ENCODE data around the gene PDGFA. TPM values are rescaled to one million over a fixed set of nuclear protein-coding genes. Genes with fewer than 3 reads are reported as not detected.
A peak's percentile ranks its signal among the peaks of the same experiment; 100 is the strongest.

Gene PDGFA
- total RNA-seq (2.9 TPM), polyA plus RNA-seq (not detected)

GRCh38 chr7:519484-520390, at the start of gene PDGFA:
Gene PDGFA (minus strand): TSS chr7:519846. CDS start chr7:519001, 845 bp downstream.
- Mint-ChIP-seq H3K36me3 (no peaks in the 10 kb centered on the region), H3K4me1 (peaks cover 0 to 22% (median 0%) of the 10 kb centered on the region in 4 donors), H3K27ac (no peak within 1 kb of the TSS), H3K27me3 (peaks cover 31% of the 10 kb centered on the region), H3K9me3 (no peaks in the 10 kb centered on the region), H3K4me3 (peak within 1 kb of the TSS; percentile 44 to 77 (median 76))
- H3K4me3 ChIP-seq (ENCODE audit: low read depth, low read length): no peak within 1 kb of the TSS
- peaks cover 55% of the 10 kb centered on the region for H3K4me1 ChIP-seq (ENCODE audit: control insufficient read depth, insufficient read depth, low read length, poor library complexity, severe bottlenecking)
- H3K9me3 ChIP-seq (ENCODE audit: control insufficient read depth in 2 of 2, low read length in 2 of 2): no peaks in the 10 kb centered on the region
- peak in 1 of 3 donors; percentile 31 for DNase-seq
- ATAC-seq (ENCODE audit: low read depth in 2 of 2): no peak
- no peak within 1 kb of the TSS for H3K27ac ChIP-seq (ENCODE audit: insufficient read depth, low read length, poor library complexity, severe bottlenecking)
- no peaks in the 10 kb centered on the region for H3K36me3 ChIP-seq (ENCODE audit: control insufficient read depth, insufficient read depth, low read length)
- H3K27me3 ChIP-seq (ENCODE audit: control insufficient read depth, insufficient read depth, low read length): no peaks in the 10 kb centered on the region

- ATAC-seq (ENCODE audit: low read depth in 2 of 2) (no peak), DNase-seq (no peak)
- H3K9me3 ChIP-seq (ENCODE audit: control insufficient read depth in 2 of 2, low read length in 2 of 2): no peaks in the 10 kb centered on the region
- H3K4me3 ChIP-seq (ENCODE audit: low read depth, low read length): no peak overlapping the region
- H3K36me3 ChIP-seq (ENCODE audit: control insufficient read depth, insufficient read depth, low read length): no peaks in the 10 kb centered on the region
- H3K36me3 Mint-ChIP-seq: no peaks in the 10 kb centered on the region
- no peaks in the 10 kb centered on the region for H3K4me1 Mint-ChIP-seq
- H3K9me3 Mint-ChIP-seq: no peaks in the 10 kb centered on the region
- H3K4me3 Mint-ChIP-seq: no peak overlapping the region
- no peaks in the 10 kb centered on the region for H3K4me1 ChIP-seq (ENCODE audit: control insufficient read depth, insufficient read depth, low read length, poor library complexity, severe bottlenecking)
- no peaks in the 10 kb centered on the region for H3K27me3 Mint-ChIP-seq
- H3K27ac Mint-ChIP-seq: no peak overlapping the region
- H3K27me3 ChIP-seq (ENCODE audit: control insufficient read depth, insufficient read depth, low read length): no peaks in the 10 kb centered on the region
- H3K27ac ChIP-seq (ENCODE audit: insufficient read depth, low read length, poor library complexity, severe bottlenecking): no peak overlapping the region
Measured at GRCh38 chr7:568031-568951, 48.6 kb upstream of the PDGFA start.

GRCh38 chr7:567305-567883, 47.7 kb upstream of the PDGFA start:
- no peak overlapping the region for H3K4me3 ChIP-seq (ENCODE audit: low read depth, low read length)
- H3K36me3 ChIP-seq (ENCODE audit: control insufficient read depth, insufficient read depth, low read length): no peaks in the 10 kb centered on the region
- Mint-ChIP-seq H3K9me3 (no peaks in the 10 kb centered on the region), H3K4me3 (no peak overlapping the region), H3K27ac (no peak overlapping the region), H3K27me3 (no peaks in the 10 kb centered on the region), H3K4me1 (peaks cover 0 to 2% (median 0%) of the 10 kb centered on the region in 4 donors), H3K36me3 (no peaks in the 10 kb centered on the region)
- no peaks in the 10 kb centered on the region for H3K4me1 ChIP-seq (ENCODE audit: control insufficient read depth, insufficient read depth, low read length, poor library complexity, severe bottlenecking)
- ATAC-seq (ENCODE audit: low read depth in 2 of 2): no peak
- no peak for DNase-seq
- H3K27ac ChIP-seq (ENCODE audit: insufficient read depth, low read length, poor library complexity, severe bottlenecking): no peak overlapping the region
- no peaks in the 10 kb centered on the region for H3K9me3 ChIP-seq (ENCODE audit: control insufficient read depth in 2 of 2, low read length in 2 of 2)
- H3K27me3 ChIP-seq (ENCODE audit: control insufficient read depth, insufficient read depth, low read length): no peaks in the 10 kb centered on the region

GRCh38 chr7:566100-566499, 46.5 kb upstream of the PDGFA start:
- Mint-ChIP-seq H3K4me1 (peaks cover 0 to 2% (median 0%) of the 10 kb centered on the region in 4 donors), H3K27ac (no peak overlapping the region), H3K36me3 (no peaks in the 10 kb centered on the region), H3K4me3 (no peak overlapping the region), H3K9me3 (peaks cover 0 to under 1% (median 0%) of the 10 kb centered on the region in 7 donors), H3K27me3 (no peaks in the 10 kb centered on the region)
- ATAC-seq (ENCODE audit: low read depth in 2 of 2) (no peak), DNase-seq (no peak)
- no peak overlapping the region for H3K27ac ChIP-seq (ENCODE audit: insufficient read depth, low read length, poor library complexity, severe bottlenecking)
- no peaks in the 10 kb centered on the region for H3K9me3 ChIP-seq (ENCODE audit: control insufficient read depth in 2 of 2, low read length in 2 of 2)
- no peaks in the 10 kb centered on the region for H3K36me3 ChIP-seq (ENCODE audit: control insufficient read depth, insufficient read depth, low read length)
- H3K4me1 ChIP-seq (ENCODE audit: control insufficient read depth, insufficient read depth, low read length, poor library complexity, severe bottlenecking): no peaks in the 10 kb centered on the region
- no peak overlapping the region for H3K4me3 ChIP-seq (ENCODE audit: low read depth, low read length)
- no peaks in the 10 kb centered on the region for H3K27me3 ChIP-seq (ENCODE audit: control insufficient read depth, insufficient read depth, low read length)

GRCh38 chr7:564176-564865, 44.7 kb upstream of the PDGFA start:
- Mint-ChIP-seq H3K27me3 (no peaks in the 10 kb centered on the region), H3K36me3 (peaks cover 5% of the 10 kb centered on the region), H3K27ac (peak overlapping the region in 1 of 3 donors; percentile 63), H3K9me3 (peaks cover 0 to 1% (median 0%) of the 10 kb centered on the region in 7 donors), H3K4me1 (peaks cover 0 to 2% (median 0%) of the 10 kb centered on the region in 4 donors), H3K4me3 (no peak overlapping the region)
- H3K4me3 ChIP-seq (ENCODE audit: low read depth, low read length): no peak overlapping the region
- H3K27ac ChIP-seq (ENCODE audit: insufficient read depth, low read length, poor library complexity, severe bottlenecking): no peak overlapping the region
- no peaks in the 10 kb centered on the region for H3K27me3 ChIP-seq (ENCODE audit: control insufficient read depth, insufficient read depth, low read length)
- no peaks in the 10 kb centered on the region for H3K9me3 ChIP-seq (ENCODE audit: control insufficient read depth in 2 of 2, low read length in 2 of 2)
- ATAC-seq (ENCODE audit: low read depth in 2 of 2) (no peak), DNase-seq (no peak)
- H3K4me1 ChIP-seq (ENCODE audit: control insufficient read depth, insufficient read depth, low read length, poor library complexity, severe bottlenecking): no peaks in the 10 kb centered on the region
- H3K36me3 ChIP-seq (ENCODE audit: control insufficient read depth, insufficient read depth, low read length): no peaks in the 10 kb centered on the region

GRCh38 chr7:563629-564170, 44.1 kb upstream of the PDGFA start:
- peaks cover 0 to 2% (median 0%) of the 10 kb centered on the region in 4 donors for H3K4me1 Mint-ChIP-seq
- peaks cover 0 to 1% (median 0%) of the 10 kb centered on the region in 7 donors for H3K9me3 Mint-ChIP-seq
- DNase-seq (no peak), ATAC-seq (ENCODE audit: low read depth in 2 of 2) (no peak)
- H3K4me3 Mint-ChIP-seq: no peak overlapping the region
- peak overlapping the region in 1 of 3 donors; percentile 63 for H3K27ac Mint-ChIP-seq
- Histone ChIP-seq H3K4me3 (ENCODE audit: low read depth, low read length) (no peak overlapping the region), H3K4me1 (ENCODE audit: control insufficient read depth, insufficient read depth, low read length, poor library complexity, severe bottlenecking) (no peaks in the 10 kb centered on the region), H3K27me3 (ENCODE audit: control insufficient read depth, insufficient read depth, low read length) (no peaks in the 10 kb centered on the region), H3K9me3 (ENCODE audit: control insufficient read depth in 2 of 2, low read length in 2 of 2) (no peaks in the 10 kb centered on the region), H3K27ac (ENCODE audit: insufficient read depth, low read length, poor library complexity, severe bottlenecking) (no peak overlapping the region), H3K36me3 (ENCODE audit: control insufficient read depth, insufficient read depth, low read length) (no peaks in the 10 kb centered on the region)
- no peaks in the 10 kb centered on the region for H3K27me3 Mint-ChIP-seq
- H3K36me3 Mint-ChIP-seq: peaks cover 5% of the 10 kb centered on the region

All from CD4-positive, CD25-positive, alpha-beta regulatory T cell (primary cell).